ENCODE data around the gene SLC10A3.

- no peak for TF ChIP-seq RXRA (IDR thresholded peaks at IDR 0.05; ENCODE audit: insufficient read depth, low read depth, low read length)
- TF ChIP-seq EZH2 (IDR thresholded peaks at IDR 0.05; ENCODE audit: low read depth, low read length, severe bottlenecking): no peak
- TF ChIP-seq RAD21 (IDR thresholded peaks at IDR 0.05 in 1 of 2, conservative IDR thresholded peaks at IDR 0.05 in 1 of 2; ENCODE audit: low read depth in 2 of 2, low read length in 2 of 2): no peak
- TF ChIP-seq SP1 (IDR thresholded peaks at IDR 0.05; ENCODE audit: low read depth, low read length): no peak
- TF ChIP-seq EP300 (IDR thresholded peaks at IDR 0.05; ENCODE audit: borderline replicate concordance in 1 of 2, low read depth in 2 of 2, low read length in 2 of 2): no peak
- TF ChIP-seq POLR2A (IDR thresholded peaks at IDR 0.05; ENCODE audit: control extremely low read depth in 1 of 2, low read depth in 2 of 2, low read length in 2 of 2): no peak
- no peak for TF ChIP-seq SP2 (IDR thresholded peaks at IDR 0.05; ENCODE audit: low read length)
- no peak for TF ChIP-seq POLR2AphosphoS5 (IDR thresholded peaks at IDR 0.05; ENCODE audit: low read depth, low read length)
- no peak for TF ChIP-seq ATF2 (IDR thresholded peaks at IDR 0.05; ENCODE audit: low read length)
Measured at GRCh38 chrX:154465601-154466000, 24.8 kb downstream of the SLC10A3 start.

All from H1 (cell line).